ENCODE results near the gene PRR32. TPM values are rescaled to one million over a fixed set of nuclear protein-coding genes. Genes with fewer than 3 reads are reported as not detected.

Gene PRR32
- total and polyA plus RNA-seq, 2 of the 8 experiments (the other 6 are each of a cell fraction or from before 2014, with no cell fraction given) = not detected

- no peak for TF ChIP-seq EZH2 (IDR thresholded peaks at IDR 0.05; ENCODE audit: low read depth, low read length, severe bottlenecking)
- no peak for TF ChIP-seq RAD21 (IDR thresholded peaks at IDR 0.05 in 1 of 2, conservative IDR thresholded peaks at IDR 0.05 in 1 of 2; ENCODE audit: low read depth in 2 of 2, low read length in 2 of 2)
- TF ChIP-seq NRF1 (IDR thresholded peaks at IDR 0.05; ENCODE audit: low read depth, low read length) = no peak
- no peak for TF ChIP-seq CEBPB (IDR thresholded peaks at IDR 0.05; ENCODE audit: low read depth, low read length)
- TF ChIP-seq TAF1 (IDR thresholded peaks at IDR 0.05; ENCODE audit: low read depth, low read length) = no peak
- no peak for TF ChIP-seq TBP (IDR thresholded peaks at IDR 0.05; ENCODE audit: low read depth, low read length)
- no peak for TF ChIP-seq SAP30 (IDR thresholded peaks at IDR 0.05; ENCODE audit: insufficient read depth, insufficient replicate concordance, low read length)
These were observed 34.0 kb upstream of the PRR32 start (continued) for GRCh38 chrX:126785539-126785938.
